Mesothelial cell of epicardium (in vitro differentiated cells): Measurements from ENCODE around the gene DDX28. TPM values are rescaled to one million over a fixed set of nuclear protein-coding genes. Genes with fewer than 3 reads are reported as not detected.

Experiments
- DNase-seq, 2 experiments: peaks; one replicate each; pipeline ENCODE4 v3.0.0; 2021; ENCODE audit warnings: low spot score in 2 of 2; ENCODE audit not compliant: unreplicated experiment in 2 of 2
- H3K27ac Mint-ChIP-seq: 2 replicates; pipeline ENCODE4 v1.8.0; 2021; ENCODE audit warnings: mixed read lengths
- H3K27me3 Mint-ChIP-seq: 2 replicates; pipeline ENCODE4 v1.8.0; 2021; ENCODE audit warnings: low read depth, mixed read lengths
- H3K36me3 Mint-ChIP-seq: 2 replicates; pipeline ENCODE4 v1.8.0; 2021; ENCODE audit warnings: mixed read lengths
- H3K4me1 Mint-ChIP-seq: 2 replicates; pipeline ENCODE4 v1.8.0; 2021; ENCODE audit warnings: mixed read lengths
- H3K4me3 Mint-ChIP-seq: 2 replicates; pipeline ENCODE4 v1.8.0; 2021; ENCODE audit warnings: mild to moderate bottlenecking, moderate library complexity, mixed read lengths
- H3K9me3 Mint-ChIP-seq: 2 replicates; pipeline ENCODE4 v1.8.0; 2021; ENCODE audit warnings: mixed read lengths
- total RNA-seq: library from RNA; stranded (reverse); gene quantifications from 3 replicates; pipeline ENCODE4 v1.2.1, GENCODE V29; 2021
- TF ChIP-seq, protein P1 (sequence below): fragments of 200-600 bp; sonication (generic); IDR thresholded peaks from one replicate; pipeline ENCODE4 v1.5.0; 2021; ENCODE audit warnings: antibody characterized with exemption; ENCODE audit not compliant: unreplicated experiment

Gene DDX28
- total RNA-seq, 1 donor from 2014 or later: 11.8 TPM

GRCh38 chr16:68062910-68063393 lies 39.9 kb upstream of the DDX28 start:
- peaks cover 5% of the 10 kb centered on the region for H3K4me1 Mint-ChIP-seq
- no peaks in the 10 kb centered on the region for H3K27me3 Mint-ChIP-seq
- H3K27ac Mint-ChIP-seq: no peak overlapping the region
- no peaks in the 10 kb centered on the region for H3K9me3 Mint-ChIP-seq
- H3K4me3 Mint-ChIP-seq: no peak overlapping the region
- H3K36me3 Mint-ChIP-seq: peaks cover 11% of the 10 kb centered on the region
- TF ChIP-seq, protein P1, sequence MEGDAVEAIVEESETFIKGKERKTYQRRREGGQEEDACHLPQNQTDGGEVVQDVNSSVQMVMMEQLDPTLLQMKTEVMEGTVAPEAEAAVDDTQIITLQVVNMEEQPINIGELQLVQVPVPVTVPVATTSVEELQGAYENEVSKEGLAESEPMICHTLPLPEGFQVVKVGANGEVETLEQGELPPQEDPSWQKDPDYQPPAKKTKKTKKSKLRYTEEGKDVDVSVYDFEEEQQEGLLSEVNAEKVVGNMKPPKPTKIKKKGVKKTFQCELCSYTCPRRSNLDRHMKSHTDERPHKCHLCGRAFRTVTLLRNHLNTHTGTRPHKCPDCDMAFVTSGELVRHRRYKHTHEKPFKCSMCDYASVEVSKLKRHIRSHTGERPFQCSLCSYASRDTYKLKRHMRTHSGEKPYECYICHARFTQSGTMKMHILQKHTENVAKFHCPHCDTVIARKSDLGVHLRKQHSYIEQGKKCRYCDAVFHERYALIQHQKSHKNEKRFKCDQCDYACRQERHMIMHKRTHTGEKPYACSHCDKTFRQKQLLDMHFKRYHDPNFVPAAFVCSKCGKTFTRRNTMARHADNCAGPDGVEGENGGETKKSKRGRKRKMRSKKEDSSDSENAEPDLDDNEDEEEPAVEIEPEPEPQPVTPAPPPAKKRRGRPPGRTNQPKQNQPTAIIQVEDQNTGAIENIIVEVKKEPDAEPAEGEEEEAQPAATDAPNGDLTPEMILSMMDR: no peak
- DNase-seq: no peak

GRCh38 chr16:68061396-68061795 lies 38.4 kb upstream of the DDX28 start:
- H3K27ac Mint-ChIP-seq: no peak overlapping the region

GRCh38 chr16:68059804-68060203 lies 36.8 kb upstream of the DDX28 start:
- Mint-ChIP-seq H3K36me3 (peaks cover 14% of the 10 kb centered on the region), H3K27ac (no peak overlapping the region), H3K4me3 (no peak overlapping the region), H3K9me3 (no peaks in the 10 kb centered on the region), H3K27me3 (no peaks in the 10 kb centered on the region), H3K4me1 (no peaks in the 10 kb centered on the region)
- DNase-seq: no peak
- TF ChIP-seq, protein P1: no peak

More at GRCh38 chr16:68061396-68061795, 38.4 kb upstream of the DDX28 start:
- Mint-ChIP-seq H3K27me3 (no peaks in the 10 kb centered on the region), H3K36me3 (peaks cover 12% of the 10 kb centered on the region), H3K4me3 (no peak overlapping the region), H3K9me3 (no peaks in the 10 kb centered on the region), H3K4me1 (peaks cover 3% of the 10 kb centered on the region)
- no peak for DNase-seq
- TF ChIP-seq, protein P1: no peak

DNA sequence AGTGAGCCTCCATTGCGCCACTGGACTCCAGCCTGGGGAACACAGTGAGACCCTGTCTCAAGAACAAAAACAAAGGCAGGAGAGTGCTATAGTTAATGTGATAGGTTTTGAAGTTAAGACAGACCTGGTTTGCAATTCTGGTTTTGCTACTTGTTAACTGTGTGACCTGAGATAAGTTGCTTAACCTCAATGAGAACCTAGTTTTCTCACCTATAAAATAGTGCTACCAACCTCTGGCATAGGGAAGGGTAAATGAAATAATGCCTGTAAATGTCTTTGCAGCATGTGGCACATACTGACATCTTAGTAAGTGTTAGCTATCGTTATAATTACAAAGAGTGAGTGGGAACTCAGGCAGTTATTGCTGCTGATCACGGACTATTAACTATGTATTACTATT lies 32.4 kb upstream of the DDX28 start:
- H3K27ac Mint-ChIP-seq: no peak overlapping the region

DNA sequence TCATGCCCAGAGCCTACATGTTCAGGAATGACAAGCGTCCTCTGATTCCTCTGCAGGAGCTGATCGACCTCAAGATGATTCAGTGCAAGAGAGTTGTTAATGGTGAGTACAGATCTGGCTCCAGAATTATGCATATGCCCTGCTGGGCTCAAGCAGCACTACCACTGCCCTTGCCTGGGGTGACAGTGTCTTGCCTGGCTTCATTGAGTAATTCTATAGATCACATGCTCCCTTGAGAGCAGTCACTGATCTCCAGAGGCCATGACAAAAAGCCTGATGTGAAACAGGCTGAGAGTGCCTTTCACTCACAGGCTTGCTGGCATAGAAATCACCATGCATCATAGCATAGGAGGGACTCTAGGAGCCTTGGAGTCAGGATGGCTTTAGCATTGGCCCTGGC lies 26.4 kb upstream of the DDX28 start:
- no peak for DNase-seq
- H3K9me3 Mint-ChIP-seq: no peaks in the 10 kb centered on the region
- H3K27ac Mint-ChIP-seq: no peak overlapping the region
- H3K4me3 Mint-ChIP-seq: no peak overlapping the region
- no peaks in the 10 kb centered on the region for H3K27me3 Mint-ChIP-seq
- H3K4me1 Mint-ChIP-seq: no peaks in the 10 kb centered on the region
- TF ChIP-seq, protein P1: no peak
- H3K36me3 Mint-ChIP-seq: peaks cover 18% of the 10 kb centered on the region

More for the DNA sequence above, 32.4 kb upstream of the DDX28 start:
- Mint-ChIP-seq H3K9me3 (no peaks in the 10 kb centered on the region), H3K4me3 (no peak overlapping the region), H3K36me3 (peaks cover 19% of the 10 kb centered on the region), H3K27me3 (no peaks in the 10 kb centered on the region), H3K4me1 (no peaks in the 10 kb centered on the region)
- TF ChIP-seq, protein P1: no peak
- no peak for DNase-seq

DNA sequence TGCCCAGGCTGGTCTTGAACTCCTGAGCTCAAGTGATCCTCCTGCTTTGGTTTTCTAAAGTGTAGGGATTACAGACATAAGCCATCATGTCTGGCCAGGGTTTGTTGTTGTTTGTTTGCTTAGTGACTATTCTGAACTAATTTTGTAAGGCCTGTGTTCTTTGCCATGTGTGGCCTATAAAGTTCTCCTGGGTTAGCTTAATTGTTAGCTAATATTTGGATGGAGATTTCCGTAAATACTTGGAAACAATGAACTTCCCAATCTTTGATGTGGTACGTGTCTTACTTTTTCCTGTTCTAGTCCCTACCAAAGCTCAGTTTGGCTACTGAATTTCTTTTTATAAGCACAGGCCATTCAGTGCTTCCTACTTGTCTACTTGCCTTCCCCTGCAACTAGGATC lies 25.0 kb upstream of the DDX28 start:
- Mint-ChIP-seq H3K27me3 (no peaks in the 10 kb centered on the region), H3K27ac (no peak overlapping the region), H3K9me3 (no peaks in the 10 kb centered on the region), H3K36me3 (peaks cover 16% of the 10 kb centered on the region), H3K4me1 (no peaks in the 10 kb centered on the region), H3K4me3 (no peak overlapping the region)
- no peak for DNase-seq
- TF ChIP-seq, protein P1: no peak
